ENCODE results near the gene RAB10.
A peak's percentile ranks its signal among the peaks of the same experiment; 100 is the strongest.
"Not testable (repeated sequence)": the region's sequence is repeated elsewhere in the genome, so short reads cannot be mapped to it uniquely, and the experiment has no call there.

RAB10 gene

GRCh38 chr2:26016706-26017045 lies 17.2 kb upstream of the RAB10 start:
- not testable (repeated sequence) for DNase-seq

- DNase-seq = no peak
Observed at GRCh38 chr2:26017464-26018183, 16.3 kb upstream of the RAB10 start.

- DNase-seq = peak; percentile 72
Observed at GRCh38 chr2:26018184-26019055, 15.5 kb upstream of the RAB10 start.

GRCh38 chr2:26020231-26020640 lies 13.6 kb upstream of the RAB10 start:
- DNase-seq = no peak

- DNase-seq = no peak
Observed at GRCh38 chr2:26024260-26024659, 9.6 kb upstream of the RAB10 start.

GRCh38 chr2:26025509-26025908 lies 8.4 kb upstream of the RAB10 start:
- no peak for DNase-seq

- not testable (repeated sequence) for DNase-seq
Observed at GRCh38 chr2:26028083-26028482, 5.8 kb upstream of the RAB10 start.

- DNase-seq = not testable (repeated sequence)
Observed at GRCh38 chr2:26032586-26033269, 1.2 kb upstream of the RAB10 start.

GRCh38 chr2:26033270-26033817 lies 540 bp upstream of the RAB10 start:
- DNase-seq = peak; percentile 91

GRCh38 chr2:26034637-26034992 lies 731 bp downstream of the RAB10 start:
- peak; percentile 49 for DNase-seq

GRCh38 chr2:26035090-26035743 lies 1.3 kb downstream of the RAB10 start:
- no peak for DNase-seq

- DNase-seq = no peak
Observed at GRCh38 chr2:26039603-26040323, 5.9 kb downstream of the RAB10 start.

GRCh38 chr2:26043109-26043508 lies 9.2 kb downstream of the RAB10 start:
- DNase-seq = no peak

- no peak for DNase-seq
Observed at GRCh38 chr2:26043862-26044696, 10.2 kb downstream of the RAB10 start.

GRCh38 chr2:26048791-26049190 lies 14.9 kb downstream of the RAB10 start:
- no peak for DNase-seq

GRCh38 chr2:26049641-26050040 lies 15.8 kb downstream of the RAB10 start:
- no peak for DNase-seq

- no peak for DNase-seq
Observed at GRCh38 chr2:26052740-26053139, 18.9 kb downstream of the RAB10 start.

GRCh38 chr2:26054598-26055348 lies 20.9 kb downstream of the RAB10 start:
- DNase-seq = no peak

GRCh38 chr2:26058390-26058789 lies 24.5 kb downstream of the RAB10 start:
- DNase-seq = no peak

- no peak for DNase-seq
Observed at GRCh38 chr2:26059542-26059941, 25.7 kb downstream of the RAB10 start.

- no peak for DNase-seq
Observed at GRCh38 chr2:26061539-26061938, 27.7 kb downstream of the RAB10 start.

All from DMS79 treated with DMSO at 0.1 percent for 48 hours (cell line).